H1 (cell line): ENCODE results near the gene UQCR10. TPM values are rescaled to one million over a fixed set of nuclear protein-coding genes. Genes with fewer than 3 reads are reported as not detected.

Experiments used
- CTCF ChIA-PET: fragments of 300-600 bp; sonication (Branson Sonifier 250); formaldehyde crosslinking; loops from one replicate; lab custom pipeline; 2021; ENCODE audit not compliant: partially characterized antibody; lab: Charles Lee
- POLR2A ChIA-PET: fragments of 300-600 bp; sonication (Branson Sonifier 250); formaldehyde crosslinking; loops from one replicate; lab custom pipeline; 2021; ENCODE audit warnings: inconsistent platforms; ENCODE audit not compliant: partially characterized antibody; lab: Charles Lee
- DNase-seq, 2 experiments: peaks; one replicate each; pipeline versions ENCODE4 v3.0.0 to v3.0.0-alpha.2; 2010 to 2022; ENCODE audit warnings: low spot score in 2 of 2, low read depth in 1 of 2, mixed read lengths in 1 of 2
- FAIRE-seq: peaks from 2 replicates; lab custom pipeline; 2011; peaks lifted over from hg19 to GRCh38; lab: Jason Lieb, UNC
- H2AFZ ChIP-seq: 2 replicates; pipeline ENCODE4 v1.8.1; 2012; ENCODE audit warnings: low read length, inconsistent platforms
- H2AK5ac ChIP-seq: 2 replicates; pipeline ENCODE4 v1.6.1; 2013; ENCODE audit warnings: low read depth, low read length
- H2BK120ac ChIP-seq: replicated peaks from 2 replicates; pipeline ENCODE3; 2013; ENCODE audit warnings: low read depth, low read length, inconsistent platforms
- H2BK12ac ChIP-seq: 2 replicates; pipeline ENCODE4 v1.6.1; 2013; ENCODE audit warnings: low read depth, low read length
- H2BK15ac ChIP-seq: 2 replicates; pipeline ENCODE4 v1.6.1; 2013; ENCODE audit warnings: low read length
- H2BK20ac ChIP-seq: 2 replicates; pipeline ENCODE4 v1.6.1; 2013; ENCODE audit warnings: low read length
- H2BK5ac ChIP-seq: 2 replicates; pipeline ENCODE4 v1.6.1; 2013; ENCODE audit warnings: low read depth, low read length
- H3K14ac ChIP-seq: 2 replicates; pipeline ENCODE4 v1.6.1; 2013; ENCODE audit warnings: inconsistent platforms; ENCODE audit not compliant: insufficient read length
- H3K18ac ChIP-seq: 2 replicates; pipeline ENCODE4 v1.6.1; 2013; ENCODE audit warnings: low read length; ENCODE audit errors: extremely low read depth
- H3K23ac ChIP-seq: 2 replicates; pipeline ENCODE4 v1.6.1; 2013; ENCODE audit warnings: inconsistent platforms; ENCODE audit not compliant: insufficient read length
- H3K23me2 ChIP-seq: 2 replicates; pipeline ENCODE4 v1.6.1; 2013; ENCODE audit warnings: low read depth, low read length
- H3K27ac ChIP-seq: 2 replicates; pipeline ENCODE4 v1.6.1; 2011; ENCODE audit warnings: low read depth, low read length, inconsistent platforms
- H3K27me3 ChIP-seq, 4 experiments: replicated peaks in 1 of 4; 1 replicate in 1 of 4; 2 replicates in 3 of 4; pipeline versions ENCODE4 v1.6.1 to v1.8.1; 2011 to 2013; ENCODE audit warnings: low read length in 3 of 4, mild to moderate bottlenecking in 3 of 4, inconsistent platforms in 2 of 4, mixed read lengths in 2 of 4, moderate library complexity in 1 of 4; ENCODE audit not compliant: control insufficient read depth in 3 of 4, insufficient read depth in 3 of 4; ENCODE audit errors: extremely low read depth in 1 of 4
- H3K36me3 ChIP-seq, 4 experiments: 2 replicates each; pipeline versions ENCODE4 v1.6.1 to v1.8.1; 2011 to 2013; ENCODE audit warnings: mild to moderate bottlenecking in 4 of 4, low read length in 3 of 4, moderate library complexity in 2 of 4, control low read depth in 1 of 4, inconsistent platforms in 1 of 4; ENCODE audit not compliant: insufficient read depth in 4 of 4, control insufficient read depth in 2 of 4
- H3K4ac ChIP-seq: replicated peaks from 2 replicates; pipeline ENCODE3; 2013; ENCODE audit warnings: low read length, low read depth, mixed read lengths, inconsistent platforms; ENCODE audit not compliant: insufficient read length
- H3K4me1 ChIP-seq, 4 experiments: replicated peaks in 1 of 4; 1 replicate in 1 of 4; 2 replicates in 3 of 4; pipeline versions ENCODE4 v1.6.1 to v1.8.1; 2011 to 2013; ENCODE audit warnings: low read length in 3 of 4, inconsistent platforms in 2 of 4, mixed read lengths in 1 of 4; ENCODE audit not compliant: insufficient read depth in 4 of 4, control insufficient read depth in 3 of 4
- H3K4me2 ChIP-seq, 2 experiments: 2 replicates each; pipeline versions ENCODE4 v1.6.1 to v1.8.1; 2011 to 2013; ENCODE audit warnings: low read depth in 2 of 2, low read length in 2 of 2, control low read depth in 1 of 2, inconsistent platforms in 1 of 2, mild to moderate bottlenecking in 1 of 2; ENCODE audit not compliant: insufficient read depth in 1 of 2
- H3K4me3 ChIP-seq, 4 experiments: fragments of 200-600, 300-600 bp in 1 of 4; sonication (generic), shearing (Covaris generic), sonication (Bioruptor Twin) in 1 of 4; 2 replicates each; pipeline versions ENCODE4 v1.5.1 to v1.8.1; 2011 to 2016; ENCODE audit warnings: low read length in 4 of 4, low read depth in 3 of 4, control low read depth in 2 of 4, inconsistent platforms in 2 of 4, mild to moderate bottlenecking in 2 of 4, mixed read lengths in 1 of 4, moderate library complexity in 1 of 4; ENCODE audit not compliant: insufficient read depth in 2 of 4; ENCODE audit errors: extremely low read depth in 1 of 4
- H3K56ac ChIP-seq: replicated peaks from 2 replicates; pipeline ENCODE3; 2013; ENCODE audit warnings: low read depth, mild to moderate bottlenecking, mixed read lengths, low read length, inconsistent platforms; ENCODE audit not compliant: insufficient read length
- H3K79me1 ChIP-seq: 2 replicates; pipeline ENCODE4 v1.6.1; 2013; ENCODE audit warnings: low read depth, low read length, control low read depth
- H3K79me2 ChIP-seq, 2 experiments: 2 replicates each; pipeline versions ENCODE4 v1.6.1 to v1.8.1; 2012 to 2013; ENCODE audit warnings: low read length in 2 of 2, mild to moderate bottlenecking in 2 of 2, inconsistent platforms in 1 of 2; ENCODE audit not compliant: insufficient read depth in 2 of 2, control insufficient read depth in 1 of 2
- H3K9ac ChIP-seq, 4 experiments: replicated peaks in 1 of 4; 1 replicate in 1 of 4; 2 replicates in 3 of 4; pipeline versions ENCODE4 v1.6.1 to v1.8.1; 2011 to 2013; ENCODE audit warnings: low read depth in 3 of 4, low read length in 3 of 4, control low read depth in 2 of 4, mild to moderate bottlenecking in 2 of 4, moderate library complexity in 2 of 4, inconsistent platforms in 1 of 4; ENCODE audit errors: extremely low read depth in 1 of 4
- H3K9me3 ChIP-seq, 2 experiments: 2 replicates each; pipeline versions ENCODE4 v1.6.1 to v1.8.1; 2012 to 2013; ENCODE audit warnings: mild to moderate bottlenecking in 2 of 2, moderate library complexity in 2 of 2, control low read depth in 1 of 2, inconsistent platforms in 1 of 2, low read depth in 1 of 2, low read length in 1 of 2, mixed read lengths in 1 of 2; ENCODE audit not compliant: insufficient read depth in 2 of 2
- H4K20me1 ChIP-seq, 2 experiments: replicated peaks in 1 of 2; 2 replicates each; pipeline versions ENCODE3 to v1.8.1; 2011 to 2013; ENCODE audit warnings: inconsistent platforms in 2 of 2, low read length in 2 of 2, mild to moderate bottlenecking in 1 of 2; ENCODE audit not compliant: insufficient read depth in 2 of 2, control insufficient read depth in 1 of 2
- H4K5ac ChIP-seq: 2 replicates; pipeline ENCODE4 v1.6.1; 2013; ENCODE audit warnings: low read length, low read depth, mixed read lengths, inconsistent platforms; ENCODE audit not compliant: insufficient read length
- H4K8ac ChIP-seq: 2 replicates; pipeline ENCODE4 v1.8.0; 2013; ENCODE audit warnings: mild to moderate bottlenecking, moderate library complexity, low read length, inconsistent platforms; ENCODE audit not compliant: insufficient read depth; ENCODE audit errors: extremely low read depth
- H4K91ac ChIP-seq: replicated peaks from 2 replicates; pipeline ENCODE3; 2013; ENCODE audit warnings: low read length, mixed read lengths, inconsistent platforms; ENCODE audit not compliant: insufficient read length
- ASH2L ChIP-seq: fragments of 200-600, 300-600 bp; sonication (generic); IDR thresholded peaks from one replicate; pipeline ENCODE4 v1.7.1; 2017; ENCODE audit warnings: low read length
- CBX5 ChIP-seq: fragments of 300-800, 300-1000 bp; sonication (generic); IDR thresholded peaks from 2 replicates; pipeline ENCODE4 v1.7.1; 2016; ENCODE audit warnings: antibody characterized with exemption, low read length, low read depth
- CEBPB ChIP-seq: IDR thresholded peaks from 2 replicates; pipeline ENCODE4 v1.6.1; 2012; ENCODE audit warnings: low read depth, low read length
- EZH2 ChIP-seq: fragments of 200-600 bp; sonication (generic); IDR thresholded peaks from 2 replicates; pipeline ENCODE4 v1.7.1; 2012; ENCODE audit warnings: low read depth, mild to moderate bottlenecking, moderate library complexity, low read length, inconsistent platforms; ENCODE audit not compliant: severe bottlenecking
- GABPA ChIP-seq: IDR thresholded peaks from 2 replicates; pipeline ENCODE4 v1.6.1; 2011; ENCODE audit warnings: mild to moderate bottlenecking, low read length, moderate library complexity, borderline replicate concordance; ENCODE audit not compliant: insufficient read depth
- PHF8 ChIP-seq: fragments of 200-600 bp; sonication (generic); conservative IDR thresholded peaks from 2 replicates; pipeline ENCODE4 v1.7.1; 2012; ENCODE audit warnings: low read depth, mild to moderate bottlenecking, inconsistent platforms, low read length, moderate library complexity
- POU5F1 ChIP-seq: IDR thresholded peaks from 2 replicates; pipeline ENCODE4 v1.6.1; 2011; ENCODE audit warnings: low read depth, mild to moderate bottlenecking, low read length, moderate library complexity
- RNF2 ChIP-seq: fragments of 200-900, 300-1000 bp; sonication (generic); IDR thresholded peaks from 2 replicates; pipeline ENCODE4 v1.7.1; 2016; ENCODE audit warnings: borderline replicate concordance, low read depth, mild to moderate bottlenecking, antibody characterized with exemption, low read length; ENCODE audit not compliant: poor library complexity, severe bottlenecking; ENCODE audit errors: missing control alignments
- SIRT6 ChIP-seq: IDR thresholded peaks from one replicate; pipeline ENCODE4 v1.7.1; 2012; ENCODE audit warnings: low read length, inconsistent platforms
- TAF7 ChIP-seq: optimal IDR thresholded peaks from 2 replicates; pipeline ENCODE3; 2011; ENCODE audit warnings: low read depth, mild to moderate bottlenecking, inconsistent platforms, low read length, moderate library complexity, borderline replicate concordance
- TEAD4 ChIP-seq: IDR thresholded peaks from 2 replicates; pipeline ENCODE4 v1.6.1; 2012; ENCODE audit warnings: low read depth, low read length, inconsistent platforms, mixed read lengths
- USF2 ChIP-seq: IDR thresholded peaks from 2 replicates; pipeline ENCODE4 v1.6.1; 2011; ENCODE audit warnings: low read length, improper control_type of control experiment
- WGBS, 2 experiments: shearing (Covaris generic) in 1 of 2; methylation state at CpG; one replicate each; pipeline versions ENCODE4 v1.1.6 to v1.1.7; 2013 to 2015; ENCODE audit warnings: low lambda C conversion rate in 2 of 2, mixed read lengths in 2 of 2, inconsistent platforms in 1 of 2, low coverage in 1 of 2, missing lambda C conversion rate in 1 of 2; ENCODE audit not compliant: insufficient replicate concordance in 2 of 2, insufficient coverage in 1 of 2, insufficient read length in 1 of 2; ENCODE audit errors: extremely low coverage in 1 of 2, missing lambda C conversion rate in 1 of 2; 5-methylcytosine and 5-hydroxymethylcytosine counted together
- polyA plus RNA-seq, 7 experiments: library from polyadenylated mRNA; depleted of rRNA in 3 of 7; stranded (reverse) in 5 of 7; unstranded in 2 of 7; fragments of >200 nt in 5 of 7; fragments of 200-250 nt in 2 of 7; gene quantifications; 1 replicate in 5 of 7; 2 replicates in 1 of 7; 4 replicates in 1 of 7; pipeline versions ENCODE4 v1.2.1 to v1.2.3, GENCODE V29; 2011 to 2013; ENCODE audit warnings: missing spikeins in 2 of 7, mixed read lengths in 2 of 7
- total RNA-seq: library from RNA; stranded (reverse); fragmentation: NEBNext Ultra II Directional; extraction: Animal tissue kit (Norgen Biotek cat#: 25700); gene quantifications from 2 replicates; pipeline ENCODE4 v1.2.1, GENCODE V29; 2021

Gene UQCR10
- total and polyA plus RNA-seq, 2 of the 8 experiments (the other 6 are each of a cell fraction or from before 2014, with no cell fraction given) = 102 to 260 TPM

- Histone ChIP-seq H2AFZ (no peak overlapping the region), H3K23me2 (no peaks in the 10 kb centered on the region), H4K20me1 (peaks cover 0 to 3% of the 10 kb centered on the region in 2 experiments), H3K4ac (no peak overlapping the region), H2BK120ac (no peak overlapping the region), H3K4me1 (no peaks in the 10 kb centered on the region), H2AK5ac (no peak overlapping the region), H2BK12ac (no peak overlapping the region), H3K27ac (no peak overlapping the region), H3K9me3 (no peaks in the 10 kb centered on the region), H4K8ac (no peak overlapping the region), H3K36me3 (peaks cover 0 to 39% (median 5%) of the 10 kb centered on the region in 4 experiments; a peak in 5 of 8 replicates)
- no peak for FAIRE-seq
- CTCF ChIA-PET = interaction anchor here (1.1 kb wide), 1 partner anchor 19 kb away, joined by 3 read pairs; no protein-coding TSS in a partner anchor
- TF ChIP-seq POU5F1 = no peak
- TF ChIP-seq TEAD4 = no peak
- TF ChIP-seq TAF7 = no peak
- no peak for TF ChIP-seq ASH2L
- no peak for TF ChIP-seq CBX5
- TF ChIP-seq CEBPB = no peak
- no peak for TF ChIP-seq GABPA
- no peak for TF ChIP-seq USF2
- no peak for TF ChIP-seq SIRT6
- no peak for TF ChIP-seq RNF2
- TF ChIP-seq PHF8 = no peak
- TF ChIP-seq EZH2 = no peak
- TF ChIP-seq, all 59 proteins: peak for 0
- Histone ChIP-seq H3K23ac (no peak overlapping the region), H3K4me2 (no peak overlapping the region), H3K56ac (no peak overlapping the region), H3K14ac (no peak overlapping the region), H3K18ac (no peak overlapping the region), H2BK15ac (no peak overlapping the region), H3K4me3 (no peak overlapping the region), H3K79me1 (no peaks in the 10 kb centered on the region), H2BK5ac (no peak overlapping the region), H3K79me2 (no peaks in the 10 kb centered on the region), H4K5ac (no peak overlapping the region), H2BK20ac (no peak overlapping the region), H3K27me3 (no peaks in the 10 kb centered on the region), H3K9ac (no peak overlapping the region), H4K91ac (no peak overlapping the region)
- 93% methylated on average over 9 of the region's 17 CpGs; no CpG with 5 or more reads in 1 of the 2 experiments for WGBS, 2 experiments
- POLR2A ChIA-PET = no interaction called here
- no peak for DNase-seq
These were observed 26.2 kb downstream of the UQCR10 start for GRCh38 chr22:29793396-29793795.
